Measurements from ENCODE around the gene PARP6. TPM values are rescaled to one million over a fixed set of nuclear protein-coding genes. Genes with fewer than 3 reads are reported as not detected.

PARP6 gene
- total RNA-seq, 6 donors from 2014 or later, result 54.9 to 140 (median 71.4) TPM

DNA sequence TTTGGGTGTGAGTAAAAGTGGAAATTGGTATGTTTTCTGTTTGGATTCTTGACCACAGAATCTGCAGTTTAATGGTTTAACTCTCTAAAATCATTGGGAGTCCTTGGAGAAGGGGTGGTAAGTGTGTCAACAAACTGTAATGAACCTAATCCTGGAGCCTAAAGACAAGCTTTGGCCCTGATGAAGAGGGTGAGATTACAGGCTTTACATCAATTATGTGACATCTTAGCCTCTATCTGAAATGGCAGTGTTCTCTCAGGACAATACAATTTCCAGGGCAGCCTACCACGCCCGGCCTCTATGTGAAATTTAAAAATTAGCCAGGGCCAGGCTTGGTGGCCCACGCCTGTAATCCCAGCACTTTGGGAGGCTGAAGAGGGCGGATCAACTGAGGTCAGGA lies 37.1 kb downstream of the PARP6 start:
- Histone ChIP-seq H3K4me3 (no peak overlapping the region), H3K36me3 (peaks cover 0 to 13% (median 0%) of the 10 kb centered on the region in 4 donors), H3K4me1 (peaks cover 15 to 29% (median 19%) of the 10 kb centered on the region in 4 donors), H3K9me3 (no peaks in the 10 kb centered on the region), H3K27ac (no peak overlapping the region), H3K27me3 (no peaks in the 10 kb centered on the region)
- ATAC-seq (ENCODE audit: low FRiP score in 2 of 2), result no peak
- no peak for DNase-seq
- TF ChIP-seq EP300 (IDR thresholded peaks at IDR 0.05) (no peak), POLR2AphosphoS5 (IDR thresholded peaks at IDR 0.05) (no peak), POLR2A (IDR thresholded peaks at IDR 0.05) (no peak)
- TF ChIP-seq, protein P1, sequence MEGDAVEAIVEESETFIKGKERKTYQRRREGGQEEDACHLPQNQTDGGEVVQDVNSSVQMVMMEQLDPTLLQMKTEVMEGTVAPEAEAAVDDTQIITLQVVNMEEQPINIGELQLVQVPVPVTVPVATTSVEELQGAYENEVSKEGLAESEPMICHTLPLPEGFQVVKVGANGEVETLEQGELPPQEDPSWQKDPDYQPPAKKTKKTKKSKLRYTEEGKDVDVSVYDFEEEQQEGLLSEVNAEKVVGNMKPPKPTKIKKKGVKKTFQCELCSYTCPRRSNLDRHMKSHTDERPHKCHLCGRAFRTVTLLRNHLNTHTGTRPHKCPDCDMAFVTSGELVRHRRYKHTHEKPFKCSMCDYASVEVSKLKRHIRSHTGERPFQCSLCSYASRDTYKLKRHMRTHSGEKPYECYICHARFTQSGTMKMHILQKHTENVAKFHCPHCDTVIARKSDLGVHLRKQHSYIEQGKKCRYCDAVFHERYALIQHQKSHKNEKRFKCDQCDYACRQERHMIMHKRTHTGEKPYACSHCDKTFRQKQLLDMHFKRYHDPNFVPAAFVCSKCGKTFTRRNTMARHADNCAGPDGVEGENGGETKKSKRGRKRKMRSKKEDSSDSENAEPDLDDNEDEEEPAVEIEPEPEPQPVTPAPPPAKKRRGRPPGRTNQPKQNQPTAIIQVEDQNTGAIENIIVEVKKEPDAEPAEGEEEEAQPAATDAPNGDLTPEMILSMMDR (IDR thresholded peaks at IDR 0.05), result no peak
- 100% methylated on average over 4 of the region's 4 CpGs for WGBS, 2 donors

DNA sequence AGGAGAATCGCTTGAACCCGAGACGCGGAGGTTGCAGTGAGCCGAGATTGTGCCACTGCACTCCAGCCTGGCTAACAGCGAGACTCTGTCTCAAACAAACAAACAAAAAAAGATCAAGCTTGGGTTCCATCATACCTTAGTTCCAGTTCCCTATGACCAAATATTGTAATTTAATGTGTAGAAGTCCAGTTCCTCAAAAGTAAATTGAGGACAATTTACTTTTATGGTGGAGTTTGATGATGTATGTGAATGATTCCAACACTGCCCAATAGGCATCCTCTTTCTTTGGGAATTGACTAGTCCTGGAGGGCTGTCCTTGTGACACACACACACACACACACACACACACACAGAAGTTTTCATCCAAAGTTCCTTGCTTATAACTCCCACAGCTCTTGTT lies 38.6 kb downstream of the PARP6 start:
- TF ChIP-seq, protein P1 (IDR thresholded peaks at IDR 0.05), result no peak
- TF ChIP-seq POLR2AphosphoS5 (IDR thresholded peaks at IDR 0.05) (no peak), POLR2A (IDR thresholded peaks at IDR 0.05) (no peak), EP300 (IDR thresholded peaks at IDR 0.05) (no peak)
- Histone ChIP-seq H3K36me3 (peaks cover 0 to under 1% (median 0%) of the 10 kb centered on the region in 4 donors), H3K27me3 (no peaks in the 10 kb centered on the region), H3K4me3 (no peak overlapping the region), H3K4me1 (peaks cover 23 to 36% (median 29%) of the 10 kb centered on the region in 4 donors), H3K9me3 (no peaks in the 10 kb centered on the region), H3K27ac (no peak overlapping the region)
- DNase-seq (no peak), ATAC-seq (ENCODE audit: low FRiP score in 2 of 2) (no peak)
- 88 to 97% methylated on average over 6 of the region's 6 CpGs for WGBS, 2 donors

DNA sequence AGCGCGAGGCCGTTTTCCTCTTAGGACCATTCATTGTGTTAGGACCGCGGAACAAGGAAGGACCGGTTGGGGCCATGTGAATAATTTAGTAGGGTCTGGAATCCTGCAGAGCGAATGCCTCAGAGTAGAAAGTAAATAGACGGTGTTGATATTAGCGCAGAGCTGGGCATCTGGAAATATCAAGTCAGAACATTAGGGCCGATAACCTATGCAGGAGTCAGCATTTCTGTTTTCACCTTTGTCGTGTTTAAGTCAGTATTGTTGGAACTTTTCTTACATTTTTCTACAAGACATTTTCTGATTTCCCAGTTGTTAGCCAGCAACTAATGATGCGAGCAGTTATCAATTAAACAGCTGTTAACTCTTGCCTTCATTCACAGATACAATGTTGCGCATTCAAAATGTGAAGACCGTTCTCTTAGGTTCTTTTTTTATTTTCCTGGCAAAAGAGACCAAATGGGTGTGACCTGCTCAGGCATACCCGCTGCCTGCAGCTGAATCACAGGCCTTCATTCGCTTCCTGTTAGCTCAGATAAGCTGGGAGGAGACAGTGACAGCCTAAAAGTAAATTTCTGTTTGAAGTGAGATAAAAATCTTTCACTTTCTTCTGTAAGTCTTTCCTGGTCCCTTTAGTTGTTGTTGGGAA lies 40.4 kb downstream of the PARP6 start:
- peak in 1 of 2 donors; percentile 67 for DNase-seq
- WGBS, 2 donors, result 1 to 3% methylated on average over 16 of the region's 16 CpGs
- no peaks in the 10 kb centered on the region for H3K27me3 ChIP-seq
- ATAC-seq (ENCODE audit: low FRiP score in 2 of 2), result peak; percentile 36 to 55
- H3K4me1 ChIP-seq, result peaks cover 29 to 40% (median 40%) of the 10 kb centered on the region in 4 donors
- peak overlapping the region; percentile 83 to 100 (median 93) for H3K4me3 ChIP-seq
- H3K36me3 ChIP-seq, result no peaks in the 10 kb centered on the region
- H3K27ac ChIP-seq, result peak overlapping the region; percentile 94 to 99 (median 96)
- TF ChIP-seq, protein P1 (IDR thresholded peaks at IDR 0.05), result no peak
- peak in 1 of 2 donors; percentile 46 for TF ChIP-seq POLR2AphosphoS5 (IDR thresholded peaks at IDR 0.05)
- H3K9me3 ChIP-seq, result no peaks in the 10 kb centered on the region

DNA sequence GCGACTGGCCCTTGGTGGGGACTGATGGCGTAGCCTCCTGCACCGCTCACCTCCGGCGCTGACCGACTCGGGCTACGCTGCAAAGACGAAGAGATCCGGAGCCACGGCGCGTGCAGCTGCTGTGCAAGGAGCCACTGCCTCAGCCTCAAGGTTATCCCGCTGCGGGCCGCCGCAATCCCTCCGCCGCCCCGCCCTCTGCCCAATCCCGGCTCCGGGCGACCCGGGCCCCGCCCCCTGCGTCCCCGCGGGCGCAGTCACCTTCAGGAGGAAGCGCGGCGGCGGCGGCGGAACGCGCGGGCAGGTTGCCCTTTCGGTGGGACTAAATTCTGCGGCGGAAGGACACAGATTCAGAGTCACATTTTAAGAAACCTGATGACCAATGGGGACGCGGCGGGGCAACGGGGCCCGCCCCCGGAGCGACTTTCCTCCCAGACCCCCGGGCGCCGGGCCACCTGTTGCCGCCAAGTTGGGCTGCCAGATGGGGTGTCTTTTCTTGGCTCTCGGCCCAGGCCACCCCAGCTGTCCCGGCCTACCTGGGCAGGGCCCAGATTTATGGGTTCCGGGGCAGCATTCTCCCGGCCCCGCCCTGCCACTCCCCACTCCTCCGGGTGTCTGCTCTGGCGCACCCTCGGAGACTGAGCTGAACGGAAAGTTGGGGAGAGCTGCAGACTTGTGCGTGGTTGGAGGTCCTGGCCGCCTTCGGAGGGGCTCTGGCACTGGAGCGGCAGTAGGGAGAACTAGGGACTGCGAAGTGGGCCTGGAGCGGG lies 41.1 kb downstream of the PARP6 start, which contains the start of gene PKM:
Gene PKM, minus strand, starts transcription at position 125 of the 767 bp plus-strand sequence. CDS start 12,093 bp downstream, outside the sequence.
- DNase-seq (peak; percentile 98 to 99), ATAC-seq (ENCODE audit: low FRiP score in 2 of 2) (peak; percentile 92 to 94)
- H3K4me1 ChIP-seq, result peaks cover 36 to 46% (median 44%) of the 10 kb centered on the region in 4 donors

More for the DNA sequence above, 41.1 kb downstream of the PARP6 start, which contains the start of gene PKM:
- TF ChIP-seq POLR2A (IDR thresholded peaks at IDR 0.05) (peak; percentile 70 to 97 (median 94)), EP300 (IDR thresholded peaks at IDR 0.05) (peak in 1 of 4 donors; percentile 36), POLR2AphosphoS5 (IDR thresholded peaks at IDR 0.05) (peak; percentile 85 to 98)
- TF ChIP-seq, protein P1 (IDR thresholded peaks at IDR 0.05), result peak in 2 of 6 experiments; percentile 21 to 22
- H3K4me3 ChIP-seq, result peak within 1 kb of the TSS; percentile 83 to 100 (median 93)
- WGBS, 2 donors, result 0 to 1% methylated on average over 4 to 26 of the region's 67 CpGs
- no peaks in the 10 kb centered on the region for H3K9me3 ChIP-seq
- H3K27me3 ChIP-seq, result no peaks in the 10 kb centered on the region
- no peaks in the 10 kb centered on the region for H3K36me3 ChIP-seq
- peak within 1 kb of the TSS; percentile 94 to 99 (median 96) for H3K27ac ChIP-seq

All from upper lobe of left lung (tissue), 6 donors.